GM12874 (cell line): ENCODE data around the gene RTN4RL1.

Experiments
- TF ChIP-seq, protein P1 (sequence below): IDR thresholded peaks from 2 replicates; pipeline ENCODE4 v1.5.1; 2011; ENCODE audit warnings: low read depth, mild to moderate bottlenecking, control low read depth, low read length, moderate library complexity; ENCODE audit not compliant: insufficient read depth

Gene RTN4RL1

DNA sequence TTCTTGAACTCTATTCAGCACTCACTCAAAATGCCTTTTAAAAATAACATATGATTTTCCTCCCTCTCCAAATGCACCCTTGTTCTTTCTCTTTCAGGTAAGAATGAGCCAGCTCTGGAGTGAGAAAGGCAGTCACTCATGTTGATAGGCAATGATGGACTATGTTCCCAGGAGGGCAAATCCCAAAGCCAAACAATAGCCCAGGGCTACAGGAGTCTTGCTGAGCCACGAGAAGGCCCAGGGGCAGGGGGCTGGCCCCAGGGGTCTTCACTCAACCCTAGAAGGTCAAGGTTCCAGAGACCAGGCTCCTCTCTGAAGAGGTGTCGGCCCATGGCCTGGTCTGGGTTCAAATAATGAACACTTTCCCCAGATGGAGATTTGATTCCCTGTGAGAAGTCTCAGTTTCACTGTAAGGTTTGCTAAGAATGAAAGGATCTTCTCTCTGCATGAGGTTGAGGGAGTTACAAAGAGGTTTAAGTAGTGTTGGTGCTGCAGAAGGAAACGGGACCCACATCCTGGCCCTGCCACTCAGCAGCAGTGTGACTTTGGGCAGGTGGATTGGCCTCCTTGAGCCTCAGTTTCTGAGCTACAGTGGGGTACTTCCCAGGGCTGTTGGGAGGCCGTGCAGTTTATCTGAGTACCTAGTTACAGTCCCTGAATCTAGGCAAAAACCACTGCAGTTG, 49.0 kb downstream of the RTN4RL1 start:
- TF ChIP-seq, protein P1, sequence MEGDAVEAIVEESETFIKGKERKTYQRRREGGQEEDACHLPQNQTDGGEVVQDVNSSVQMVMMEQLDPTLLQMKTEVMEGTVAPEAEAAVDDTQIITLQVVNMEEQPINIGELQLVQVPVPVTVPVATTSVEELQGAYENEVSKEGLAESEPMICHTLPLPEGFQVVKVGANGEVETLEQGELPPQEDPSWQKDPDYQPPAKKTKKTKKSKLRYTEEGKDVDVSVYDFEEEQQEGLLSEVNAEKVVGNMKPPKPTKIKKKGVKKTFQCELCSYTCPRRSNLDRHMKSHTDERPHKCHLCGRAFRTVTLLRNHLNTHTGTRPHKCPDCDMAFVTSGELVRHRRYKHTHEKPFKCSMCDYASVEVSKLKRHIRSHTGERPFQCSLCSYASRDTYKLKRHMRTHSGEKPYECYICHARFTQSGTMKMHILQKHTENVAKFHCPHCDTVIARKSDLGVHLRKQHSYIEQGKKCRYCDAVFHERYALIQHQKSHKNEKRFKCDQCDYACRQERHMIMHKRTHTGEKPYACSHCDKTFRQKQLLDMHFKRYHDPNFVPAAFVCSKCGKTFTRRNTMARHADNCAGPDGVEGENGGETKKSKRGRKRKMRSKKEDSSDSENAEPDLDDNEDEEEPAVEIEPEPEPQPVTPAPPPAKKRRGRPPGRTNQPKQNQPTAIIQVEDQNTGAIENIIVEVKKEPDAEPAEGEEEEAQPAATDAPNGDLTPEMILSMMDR = no peak

DNA sequence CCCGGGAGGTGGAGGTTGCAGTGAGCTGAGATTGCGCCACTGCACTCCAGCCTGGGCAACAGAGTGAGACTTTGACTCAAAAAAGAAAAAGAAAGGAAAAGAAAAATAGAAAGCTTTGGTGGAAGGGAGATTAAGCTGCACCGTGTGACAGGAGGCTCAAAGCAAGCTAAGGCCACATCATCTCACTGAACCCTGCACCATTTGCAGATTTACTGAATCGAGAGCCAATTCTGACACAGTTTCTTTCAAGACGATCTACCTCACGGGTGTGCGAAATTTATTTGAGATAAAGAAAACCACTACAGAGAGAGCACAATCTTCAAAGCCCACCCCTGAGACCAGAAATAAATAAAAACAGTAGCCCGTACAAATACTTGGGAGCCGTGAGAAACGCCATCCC, 49.6 kb downstream of the RTN4RL1 start:
- TF ChIP-seq, protein P1 = no peak

DNA sequence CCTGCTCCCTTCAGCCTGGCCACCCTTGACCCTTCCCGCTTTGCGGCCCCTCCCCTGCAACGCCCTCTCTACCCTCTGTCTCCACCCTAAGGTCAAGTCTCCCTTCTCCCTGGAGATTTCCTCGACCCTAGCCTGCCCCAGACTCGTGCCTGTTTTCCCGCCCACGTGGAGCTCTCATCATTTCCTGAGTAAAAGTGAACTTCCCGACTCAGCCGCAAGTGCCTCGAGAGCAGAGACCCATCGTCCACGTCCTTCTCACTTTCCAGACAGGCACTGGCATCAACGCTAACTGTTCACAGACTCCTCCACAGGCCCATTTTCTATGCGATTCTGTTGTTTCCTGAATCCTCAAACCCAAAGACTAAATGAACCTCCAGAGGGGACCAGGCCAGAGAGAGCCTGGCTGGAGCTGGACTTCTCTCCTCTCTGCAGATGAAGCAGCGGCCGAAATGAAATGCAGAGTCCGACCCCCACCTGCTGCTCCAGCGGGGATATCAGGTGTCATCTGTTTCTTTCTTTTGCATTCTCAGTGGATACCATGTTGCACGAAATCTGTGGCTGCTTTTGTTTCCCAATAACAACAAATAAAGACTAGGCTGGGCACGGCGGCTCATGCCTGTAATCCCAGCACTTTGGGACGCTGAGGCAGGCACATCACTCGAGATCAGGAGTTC, 52.5 kb downstream of the RTN4RL1 start:
- TF ChIP-seq, protein P1 = no peak

DNA sequence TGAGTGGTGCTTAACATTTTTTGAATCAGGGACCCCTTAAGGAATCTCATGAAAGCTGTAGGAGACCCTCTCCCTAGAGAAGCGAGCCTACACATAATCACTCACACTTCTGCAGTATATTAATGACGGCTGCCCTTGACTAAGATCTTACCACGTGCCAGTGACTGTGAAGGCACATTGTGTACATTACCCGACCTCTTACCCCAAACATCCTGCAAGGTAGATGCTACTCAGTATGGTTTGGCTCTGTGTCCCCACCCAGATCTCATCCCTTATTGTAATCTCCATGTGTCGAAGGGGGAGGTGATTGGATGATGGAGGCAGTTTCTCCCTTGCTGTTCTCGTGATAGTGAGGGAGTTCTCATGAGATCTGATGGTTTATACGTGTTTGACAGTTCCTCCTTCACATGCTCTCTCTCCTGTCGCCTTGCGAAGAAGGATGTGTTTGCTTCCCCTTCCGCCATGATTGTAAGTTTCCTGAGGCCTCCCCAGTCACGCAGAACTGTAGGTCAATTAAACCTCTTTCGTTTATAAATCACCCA, 54.2 kb downstream of the RTN4RL1 start:
- TF ChIP-seq, protein P1 = no peak

DNA sequence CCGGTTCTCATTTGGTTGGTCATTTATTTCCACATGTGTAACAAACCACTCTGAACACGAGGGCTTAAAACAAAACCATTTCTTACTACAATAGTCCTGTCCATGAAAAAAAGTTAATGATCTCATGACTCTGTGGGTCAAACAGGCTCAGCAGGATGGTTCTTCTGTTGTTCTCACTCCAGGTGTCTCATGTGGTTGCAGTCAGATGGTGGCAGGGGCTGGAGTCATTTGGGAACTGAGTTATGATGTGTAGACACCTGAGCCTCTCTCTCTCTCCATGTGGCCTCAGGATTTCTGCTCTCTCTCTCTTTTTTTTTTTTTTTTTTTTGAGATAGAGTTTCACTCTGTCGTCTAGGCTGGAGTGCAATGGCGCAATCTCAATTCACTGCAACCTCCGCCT, 55.4 kb downstream of the RTN4RL1 start:
- TF ChIP-seq, protein P1 = no peak

DNA sequence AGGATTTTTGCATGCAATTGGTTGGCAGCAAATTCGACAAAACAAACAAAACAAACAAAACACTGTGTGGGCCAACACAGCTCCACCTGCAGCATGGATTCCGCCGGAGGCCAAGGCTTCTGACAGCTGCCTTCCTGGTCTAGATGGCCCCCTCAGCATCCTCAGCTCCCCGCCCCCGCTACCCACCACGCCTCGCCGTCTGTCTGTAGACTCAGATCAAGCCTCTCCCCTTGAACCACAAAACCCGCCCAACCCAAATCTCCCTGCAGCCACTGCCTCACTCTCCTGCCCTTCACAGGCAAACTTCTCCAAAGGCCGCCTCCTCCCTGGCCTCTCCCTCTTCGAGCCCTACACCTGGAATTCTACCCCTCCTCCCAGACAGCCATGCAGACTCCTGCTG, 57.9 kb downstream of the RTN4RL1 start:
- TF ChIP-seq, protein P1 = no peak

DNA sequence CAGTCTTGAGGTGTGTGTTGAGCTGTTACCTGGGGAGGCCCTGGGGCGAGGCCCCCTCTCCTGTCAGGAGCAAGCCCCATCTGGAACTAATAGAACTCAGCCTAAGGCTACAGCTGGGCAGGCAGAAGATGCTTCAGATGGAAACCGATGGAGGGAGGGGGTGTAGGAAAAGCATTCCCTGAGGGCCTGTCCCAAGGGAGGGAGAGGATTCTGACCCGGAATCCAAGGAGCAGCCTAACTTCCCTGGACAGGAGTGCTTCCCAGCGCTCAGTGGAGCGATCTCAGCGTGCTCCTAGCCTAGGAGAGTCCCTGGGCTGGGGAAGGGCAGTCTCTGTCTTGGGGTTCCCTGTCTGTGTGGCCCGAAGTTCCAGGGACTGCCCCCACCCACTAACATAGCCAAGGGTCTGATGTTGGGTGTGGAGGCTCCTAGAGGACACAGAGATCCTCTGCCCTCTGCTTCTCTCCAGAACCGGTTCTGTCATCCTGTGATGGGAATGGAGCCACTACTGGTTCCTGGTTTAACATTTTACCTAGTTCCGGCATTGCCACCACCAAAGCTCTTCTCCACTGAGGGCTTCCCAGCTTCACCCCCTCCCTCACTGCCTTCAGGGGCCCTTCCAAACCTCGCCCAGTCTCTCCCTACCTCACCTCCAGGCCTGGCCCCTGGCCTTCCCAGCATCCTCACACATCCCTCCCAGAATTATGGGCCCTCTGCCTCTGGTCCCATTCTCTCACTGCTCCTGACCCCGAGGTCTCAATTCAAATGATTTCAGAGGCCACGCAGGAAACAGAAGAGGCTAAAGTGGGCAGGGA, 58.7 kb downstream of the RTN4RL1 start:
- TF ChIP-seq, protein P1 = no peak
